HL-60 (cell line): ENCODE data around the gene CDK8.

Experiments
- CTCF ChIP-seq: IDR thresholded peaks from one replicate; pipeline ENCODE4 v1.5.1; 2011; ENCODE audit warnings: low read length, control low read depth, inconsistent platforms; ENCODE audit not compliant: insufficient read depth
- GABPA ChIP-seq: IDR thresholded peaks from 2 replicates; pipeline ENCODE4 v1.6.1; 2012; ENCODE audit warnings: low read depth
- POLR2AphosphoS5 ChIP-seq: IDR thresholded peaks from 2 replicates; pipeline ENCODE4 v1.6.1; 2012; ENCODE audit warnings: low read depth
- REST ChIP-seq: IDR thresholded peaks from 2 replicates; pipeline ENCODE4 v1.6.1; 2012; ENCODE audit warnings: low read depth; ENCODE audit not compliant: insufficient replicate concordance
- SPI1 ChIP-seq: IDR thresholded peaks from 2 replicates; pipeline ENCODE4 v1.6.1; 2012; ENCODE audit warnings: low read depth, mild to moderate bottlenecking, borderline replicate concordance

GRCh38 chr13:26213345-26213744 lies 40.6 kb upstream of the CDK8 start:
- TF ChIP-seq CTCF, result no peak
- no peak for TF ChIP-seq POLR2AphosphoS5
- TF ChIP-seq REST, result no peak
- no peak for TF ChIP-seq GABPA
- no peak for TF ChIP-seq SPI1
